Measurements from ENCODE around the gene WDFY4.

DNA sequence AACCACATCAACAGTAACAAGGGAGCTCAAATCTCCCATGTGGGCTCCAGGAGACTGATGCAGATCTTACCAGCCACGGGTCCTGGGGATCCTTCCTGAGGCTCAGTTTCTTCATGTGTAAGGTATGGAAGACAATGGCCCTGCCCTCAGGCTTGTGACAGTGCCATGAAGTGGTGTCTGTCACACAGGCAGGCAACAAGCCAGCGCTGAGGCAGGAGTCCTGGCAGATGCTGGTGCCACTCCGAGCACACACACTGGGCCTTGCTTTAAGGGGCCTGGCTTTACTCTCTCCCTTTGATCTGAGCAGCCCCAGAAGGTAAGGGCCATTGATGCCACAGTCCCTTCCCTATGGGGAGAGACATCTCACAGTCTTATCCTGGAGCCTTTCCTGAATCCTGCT, 283.4 kb downstream of the WDFY4 start:
- TF ChIP-seq, protein P1, sequence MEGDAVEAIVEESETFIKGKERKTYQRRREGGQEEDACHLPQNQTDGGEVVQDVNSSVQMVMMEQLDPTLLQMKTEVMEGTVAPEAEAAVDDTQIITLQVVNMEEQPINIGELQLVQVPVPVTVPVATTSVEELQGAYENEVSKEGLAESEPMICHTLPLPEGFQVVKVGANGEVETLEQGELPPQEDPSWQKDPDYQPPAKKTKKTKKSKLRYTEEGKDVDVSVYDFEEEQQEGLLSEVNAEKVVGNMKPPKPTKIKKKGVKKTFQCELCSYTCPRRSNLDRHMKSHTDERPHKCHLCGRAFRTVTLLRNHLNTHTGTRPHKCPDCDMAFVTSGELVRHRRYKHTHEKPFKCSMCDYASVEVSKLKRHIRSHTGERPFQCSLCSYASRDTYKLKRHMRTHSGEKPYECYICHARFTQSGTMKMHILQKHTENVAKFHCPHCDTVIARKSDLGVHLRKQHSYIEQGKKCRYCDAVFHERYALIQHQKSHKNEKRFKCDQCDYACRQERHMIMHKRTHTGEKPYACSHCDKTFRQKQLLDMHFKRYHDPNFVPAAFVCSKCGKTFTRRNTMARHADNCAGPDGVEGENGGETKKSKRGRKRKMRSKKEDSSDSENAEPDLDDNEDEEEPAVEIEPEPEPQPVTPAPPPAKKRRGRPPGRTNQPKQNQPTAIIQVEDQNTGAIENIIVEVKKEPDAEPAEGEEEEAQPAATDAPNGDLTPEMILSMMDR (conservative IDR thresholded peaks at IDR 0.05; ENCODE audit: low read length): no peak
- TF ChIP-seq EZH2phosphoT487 (IDR thresholded peaks at IDR 0.05; ENCODE audit: borderline replicate concordance): no peak
